K562 (cell line): ENCODE data around the gene COL5A3. TPM values are rescaled to one million over a fixed set of nuclear protein-coding genes. Genes with fewer than 3 reads are reported as not detected.
A peak's percentile ranks its signal among the peaks of the same experiment; 100 is the strongest.

Experiments used
- CBFA2T3 ChIP-seq: fragments of 450-650 bp; IDR thresholded peaks from 2 replicates; pipeline ENCODE4 v1.6.1; 2017
- CSDE1 ChIP-seq, 2 experiments: fragments of 450-650 bp; IDR thresholded peaks; 2 replicates each; pipeline ENCODE4 v1.6.1; 2016; ENCODE audit warnings: mild to moderate bottlenecking in 1 of 2
- CTCFL ChIP-seq: IDR thresholded peaks from 2 replicates; pipeline ENCODE4 v1.6.1; 2011; ENCODE audit warnings: borderline replicate concordance, low read depth, mild to moderate bottlenecking, moderate library complexity, low read length; ENCODE audit not compliant: insufficient read depth, poor library complexity, severe bottlenecking
- DLX4 ChIP-seq: fragments of 250-450 bp; sonication (Bioruptor Pico); IDR thresholded peaks from 2 replicates; pipeline ENCODE4 v1.6.1; 2021; ENCODE audit warnings: mild to moderate bottlenecking
- EHMT2 ChIP-seq: fragments of 450-650 bp; IDR thresholded peaks from 2 replicates; pipeline ENCODE4 v1.6.1; 2018; ENCODE audit warnings: antibody characterized with exemption
- ETS2 ChIP-seq: IDR thresholded peaks from 2 replicates; pipeline ENCODE4 v1.6.1; 2016; ENCODE audit warnings: borderline replicate concordance, missing genetic modification characterization, mild to moderate bottlenecking, moderate library complexity, missing compliant biosample characterization; ENCODE audit not compliant: poor library complexity, severe bottlenecking
- HDGF ChIP-seq: fragments of 450-650 bp; IDR thresholded peaks from 2 replicates; pipeline ENCODE4 v1.6.1; 2016
- HNRNPH1 ChIP-seq: fragments of 200-400 bp; formaldehyde crosslinking; optimal IDR thresholded peaks from 2 replicates; pipeline ENCODE3; 2017; ENCODE audit warnings: low read depth, mild to moderate bottlenecking, low read length, moderate library complexity
- JUN ChIP-seq, 2 experiments: sonication (generic) in 1 of 2; formaldehyde crosslinking in 1 of 2; IDR thresholded peaks; 2 replicates each; pipeline versions ENCODE4 v1.6.1 to v1.8.0; 2012 to 2022; ENCODE audit warnings: borderline replicate concordance in 2 of 2, mild to moderate bottlenecking in 2 of 2, improper control_type of control experiment in 1 of 2, low read depth in 1 of 2, low read length in 1 of 2, missing genetic modification reagents in 1 of 2
- KDM2B ChIP-seq: fragments of 250-450 bp; sonication (Bioruptor Pico); IDR thresholded peaks from 2 replicates; pipeline ENCODE4 v1.8.0; 2021; ENCODE audit warnings: mild to moderate bottlenecking, moderate library complexity
- MCM2 ChIP-seq: fragments of 450-650 bp; IDR thresholded peaks from 2 replicates; pipeline ENCODE4 v1.6.1; 2017; ENCODE audit warnings: low read depth, mild to moderate bottlenecking
- MLX ChIP-seq, 2 experiments: fragments of 450-650 bp in 1 of 2; sonication (generic) in 1 of 2; formaldehyde crosslinking; conservative IDR thresholded peaks; 2 replicates each; pipeline versions ENCODE4 v1.4.0 to v1.8.1; 2020 to 2022; ENCODE audit warnings: mild to moderate bottlenecking in 1 of 2, missing genetic modification reagents in 1 of 2
- PCBP1 ChIP-seq: fragments of 200-400 bp; formaldehyde crosslinking; IDR thresholded peaks from 2 replicates; pipeline ENCODE4 v1.6.1; 2018; ENCODE audit warnings: mild to moderate bottlenecking, low read depth, low read length; ENCODE audit not compliant: poor library complexity, severe bottlenecking
- PCBP2 ChIP-seq: fragments of 200-400 bp; formaldehyde crosslinking; IDR thresholded peaks from 2 replicates; pipeline ENCODE4 v1.6.1; 2018; ENCODE audit warnings: low read length, low read depth, mild to moderate bottlenecking, moderate library complexity; ENCODE audit not compliant: poor library complexity, severe bottlenecking
- PHF21A ChIP-seq: fragments of 450-650 bp; IDR thresholded peaks from 2 replicates; pipeline ENCODE4 v1.6.1; 2017; ENCODE audit warnings: low read depth, borderline replicate concordance
- PKNOX1 ChIP-seq: fragments of 450-650 bp; IDR thresholded peaks from 2 replicates; pipeline ENCODE4 v1.6.1; 2016
- PRPF4 ChIP-seq: fragments of 200-400 bp; formaldehyde crosslinking; IDR thresholded peaks from one replicate; pipeline ENCODE4 v1.6.1; 2017; ENCODE audit warnings: low read length, low read depth, mild to moderate bottlenecking; ENCODE audit not compliant: insufficient read depth, poor library complexity, severe bottlenecking
- SMAD2 ChIP-seq: fragments of 150-350 bp; IDR thresholded peaks from 2 replicates; pipeline ENCODE4 v1.6.1; 2014; ENCODE audit warnings: low read depth, mild to moderate bottlenecking, low read length
- SMARCA5 ChIP-seq: fragments of 450-650 bp; IDR thresholded peaks from 2 replicates; pipeline ENCODE4 v1.6.1; 2016
- TCF7 ChIP-seq: sonication (generic); IDR thresholded peaks from 2 replicates; pipeline ENCODE4 v1.6.1; 2016; ENCODE audit warnings: antibody characterized with exemption, borderline replicate concordance
- ZBTB26 ChIP-seq: fragments of 450-650 bp; formaldehyde crosslinking; IDR thresholded peaks from 2 replicates; pipeline ENCODE4 v1.4.0; 2022; ENCODE audit warnings: missing genetic modification characterization
- ZNF695 ChIP-seq: fragments of 450-650 bp; formaldehyde crosslinking; IDR thresholded peaks from 2 replicates; pipeline ENCODE4 v1.4.0; 2020; ENCODE audit warnings: mild to moderate bottlenecking, moderate library complexity
- polyA plus RNA-seq, 8 experiments: library from polyadenylated mRNA; depleted of rRNA in 4 of 8; stranded (reverse) in 5 of 8; unstranded in 3 of 8; fragments of >200 nt; fragmentation: Nextera tagmentation in 2 of 8; fragmentation: Illumina TruSeq in 1 of 8; extraction: Ambion mirVana in 2 of 8; extraction: Trizol in 1 of 8; gene quantifications; 2 replicates each; pipeline versions ENCODE4 v1.2.1 to v1.2.3, GENCODE V29; 2011 to 2014; ENCODE audit warnings: inconsistent platforms in 1 of 8, missing spikeins in 1 of 8
- total RNA-seq, 7 experiments: library from RNA; depleted of rRNA in 6 of 7; stranded (reverse); fragments of >200 nt in 6 of 7; fragmentation: Illumina TruSeq in 2 of 7; extraction: Trizol in 2 of 7; gene quantifications; 2 replicates each; pipeline versions ENCODE4 v1.2.1 to v1.2.3, GENCODE V29; 2011 to 2021; ENCODE audit warnings: low replicate concordance in 1 of 7

COL5A3 gene
- total and polyA plus RNA-seq, 9 of the 15 experiments (the other 6 are each of a cell fraction or from before 2014, with no cell fraction given) = 0.01 to 0.02 TPM; not detected in 7

- TF ChIP-seq CTCFL (peak; percentile 85), SMAD2 (no peak), ETS2 (tag) (no peak), CBFA2T3 (0 out of 2 replicates have a peak, but pooled peaks have one; percentile 13), MLX (CRISPR knock-in tag; conservative IDR thresholded peaks at IDR 0.05) (no peak), PCBP1 (peak; percentile 31), JUN (IDR thresholded peaks at IDR 0.05; ENCODE audit: borderline replicate concordance, low read depth, low read length) (peak; percentile 58; the same call in 1 of the 2 replicates), JUN (CRISPR knock-in tag; IDR thresholded peaks at IDR 0.05; ENCODE audit: borderline replicate concordance) (0 out of 2 replicates have a peak, but pooled peaks have one; percentile 44), KDM2B (CRISPR knock-in tag) (0 out of 2 replicates have a peak, but pooled peaks have one; percentile 3), PRPF4 (no peak), MCM2 (no peak), ZNF695 (CRISPR knock-in tag) (no peak), DLX4 (CRISPR knock-in tag) (no peak), PKNOX1 (no peak), EHMT2 (no peak), TCF7 (no peak), PCBP2 (no peak), HDGF (0 out of 2 replicates have a peak, but pooled peaks have one; percentile 91), ZBTB26 (CRISPR knock-in tag) (no peak), HNRNPH1 (no peak), PHF21A (no peak), CSDE1 (IDR thresholded peaks at IDR 0.05) (no peak), SMARCA5 (peak; percentile 89)
Observed at GRCh38 chr19:9914315-9915207, 95.7 kb downstream of the COL5A3 start (continued).
